ENCODE measurements around the gene PCSK9.

The PCSK9 gene

GRCh38 chr1:55039342-55040082 is at the start of gene PCSK9:
Gene PCSK9, plus strand, starts transcription at chr1:55039548. Its CDS starts 290 bp downstream, at chr1:55039838.
- no peak for TF ChIP-seq CTCF (IDR thresholded peaks at IDR 0.05)

- TF ChIP-seq CTCF (IDR thresholded peaks at IDR 0.05): no peak
Measured at GRCh38 chr1:54989968-54990810, 49.2 kb upstream of the PCSK9 start.

- TF ChIP-seq CTCF (IDR thresholded peaks at IDR 0.05): no peak
Measured at GRCh38 chr1:54990916-54991315, 48.4 kb upstream of the PCSK9 start.

- no peak for TF ChIP-seq CTCF (IDR thresholded peaks at IDR 0.05)
Measured at GRCh38 chr1:54991939-54992338, 47.4 kb upstream of the PCSK9 start.

GRCh38 chr1:54993140-54993539 is 46.2 kb upstream of the PCSK9 start:
- TF ChIP-seq CTCF (IDR thresholded peaks at IDR 0.05): no peak

GRCh38 chr1:54994355-54994990 is 44.9 kb upstream of the PCSK9 start:
- TF ChIP-seq CTCF (IDR thresholded peaks at IDR 0.05): no peak

GRCh38 chr1:54995013-54995760 is 44.2 kb upstream of the PCSK9 start:
- no peak for TF ChIP-seq CTCF (IDR thresholded peaks at IDR 0.05)
